Neural progenitor cell (in vitro differentiated cells): ENCODE results near the gene SDK1. TPM values are rescaled to one million over a fixed set of nuclear protein-coding genes. Genes with fewer than 3 reads are reported as not detected.
A peak's percentile ranks its signal among the peaks of the same experiment; 100 is the strongest.

ENCODE experiments used
- DNase-seq: peaks from one replicate; pipeline ENCODE4 v3.0.0-alpha.2; 2016; ENCODE audit warnings: low spot score
- H2AFZ ChIP-seq: fragments of 200-600 bp; sonication (generic); replicated peaks from 2 replicates; pipeline ENCODE4 v1.6.1; 2016; ENCODE audit warnings: antibody characterized with exemption
- H3F3A ChIP-seq: fragments of 200-600 bp; sonication (generic); 2 replicates; pipeline ENCODE4 v1.6.1; 2016; ENCODE audit warnings: antibody characterized with exemption, low read depth
- H3K27ac ChIP-seq: fragments of 200-600 bp; sonication (generic); 2 replicates; pipeline ENCODE4 v1.5.1; 2016; ENCODE audit warnings: mild to moderate bottlenecking
- H3K27me3 ChIP-seq: fragments of 200-600 bp; sonication (generic); 2 replicates; pipeline ENCODE4 v1.6.1; 2016; ENCODE audit warnings: mild to moderate bottlenecking, moderate library complexity
- H3K36me3 ChIP-seq: fragments of 200-600 bp; sonication (generic); 2 replicates; pipeline ENCODE4 v1.5.1; 2016
- H3K4me1 ChIP-seq: fragments of 200-600 bp; sonication (generic); 2 replicates; pipeline ENCODE4 v1.6.1; 2016; ENCODE audit warnings: mixed run types
- H3K4me2 ChIP-seq: fragments of 200-600 bp; sonication (generic); 2 replicates; pipeline ENCODE4 v1.6.1; 2016
- H3K4me3 ChIP-seq: fragments of 200-600 bp; sonication (generic); 2 replicates; pipeline ENCODE4 v1.5.1; 2016
- H3K79me2 ChIP-seq: fragments of 200-600 bp; sonication (generic); 2 replicates; pipeline ENCODE4 v1.6.1; 2016; ENCODE audit warnings: low read depth
- H3K9ac ChIP-seq: fragments of 200-600 bp; sonication (generic); 2 replicates; pipeline ENCODE4 v1.6.1; 2016
- H3K9me3 ChIP-seq: fragments of 200-600 bp; sonication (generic); 2 replicates; pipeline ENCODE4 v1.5.1; 2016; ENCODE audit warnings: low read depth
- H4K20me1 ChIP-seq: fragments of 200-600 bp; sonication (generic); 2 replicates; pipeline ENCODE4 v1.6.1; 2016; ENCODE audit warnings: low read depth
- H3K27ac Mint-ChIP-seq: 3 replicates; pipeline ENCODE4 v1.8.0; 2021; ENCODE audit warnings: mixed read lengths
- H3K27me3 Mint-ChIP-seq: 2 replicates; pipeline ENCODE4 v1.8.0; 2022; ENCODE audit warnings: low read depth, mild to moderate bottlenecking, inconsistent platforms, moderate library complexity, mixed read lengths; ENCODE audit not compliant: insufficient read depth
- H3K36me3 Mint-ChIP-seq: 3 replicates; pipeline ENCODE4 v1.8.0; 2021; ENCODE audit warnings: mixed read lengths
- H3K4me1 Mint-ChIP-seq: 3 replicates; pipeline ENCODE4 v1.8.0; 2021; ENCODE audit warnings: mixed read lengths
- H3K4me3 Mint-ChIP-seq: 3 replicates; pipeline ENCODE4 v1.8.0; 2021; ENCODE audit warnings: mild to moderate bottlenecking, moderate library complexity, mixed read lengths
- H3K9me3 Mint-ChIP-seq: 3 replicates; pipeline ENCODE4 v1.8.0; 2020; ENCODE audit warnings: mixed read lengths
- CTCF ChIP-seq: fragments of 200-600 bp; sonication (generic); IDR thresholded peaks from 2 replicates; pipeline ENCODE4 v1.5.1; 2017; ENCODE audit warnings: antibody characterized with exemption, mild to moderate bottlenecking
- EZH2 ChIP-seq: fragments of 200-600 bp; sonication (generic); IDR thresholded peaks from 2 replicates; pipeline ENCODE4 v1.6.1; 2017; ENCODE audit warnings: antibody characterized with exemption, mild to moderate bottlenecking, moderate library complexity
- EZH2phosphoT487 ChIP-seq: fragments of 200-600 bp; sonication (generic); IDR thresholded peaks from 2 replicates; pipeline ENCODE4 v1.6.1; 2017; ENCODE audit warnings: antibody characterized with exemption
- total RNA-seq: library from RNA; depleted of rRNA; stranded (reverse); fragments of >200 nt; gene quantifications from 2 replicates; pipeline ENCODE4 v1.2.3, GENCODE V29; 2015; ENCODE audit warnings: low replicate concordance

The SDK1 gene
- total RNA-seq, 1 donor from 2014 or later, result 4.9 TPM

- peaks cover 2% of the 10 kb centered on the region for H3K9me3 Mint-ChIP-seq
- Histone ChIP-seq H2AFZ (no peak overlapping the region), H3K27ac (no peak overlapping the region), H3K9me3 (no peaks in the 10 kb centered on the region), H3K79me2 (no peaks in the 10 kb centered on the region), H4K20me1 (no peaks in the 10 kb centered on the region), H3K36me3 (no peaks in the 10 kb centered on the region), H3K4me3 (no peak overlapping the region), H3F3A (no peaks in the 10 kb centered on the region), H3K27me3 (no peaks in the 10 kb centered on the region), H3K9ac (no peak overlapping the region), H3K4me2 (no peak overlapping the region), H3K4me1 (peaks cover 11% of the 10 kb centered on the region)
- peaks cover 5% of the 10 kb centered on the region for H3K27me3 Mint-ChIP-seq
- TF ChIP-seq CTCF, result no peak
- TF ChIP-seq EZH2, result no peak
- TF ChIP-seq EZH2phosphoT487, result no peak
- H3K4me1 Mint-ChIP-seq, result peaks cover 20% of the 10 kb centered on the region
- no peak overlapping the region for H3K4me3 Mint-ChIP-seq
- H3K36me3 Mint-ChIP-seq, result peaks cover 27% of the 10 kb centered on the region
- no peak for DNase-seq
- peak overlapping the region; percentile 76 for H3K27ac Mint-ChIP-seq
Observed at GRCh38 chr7:3984456-3984855, 683.4 kb downstream of the SDK1 start.

GRCh38 chr7:3986927-3987326 lies 685.9 kb downstream of the SDK1 start:
- no peak overlapping the region for H3K4me2 ChIP-seq
- no peak overlapping the region for H3K9ac ChIP-seq
- peaks cover 15% of the 10 kb centered on the region for H3K4me1 Mint-ChIP-seq
- H3K27me3 ChIP-seq, result no peaks in the 10 kb centered on the region
- no peaks in the 10 kb centered on the region for H3K79me2 ChIP-seq
- H3K27me3 Mint-ChIP-seq, result peaks cover 3% of the 10 kb centered on the region
- no peak for TF ChIP-seq EZH2
- TF ChIP-seq EZH2phosphoT487, result no peak
- TF ChIP-seq CTCF, result no peak
- H3K36me3 ChIP-seq, result no peaks in the 10 kb centered on the region
- H2AFZ ChIP-seq, result no peak overlapping the region
- no peak overlapping the region for H3K4me3 ChIP-seq
- H3K36me3 Mint-ChIP-seq, result peaks cover 20% of the 10 kb centered on the region
- H3K4me3 Mint-ChIP-seq, result no peak overlapping the region
- no peaks in the 10 kb centered on the region for H3K9me3 ChIP-seq
- peak overlapping the region; percentile 28 for H3K27ac Mint-ChIP-seq
- H4K20me1 ChIP-seq, result no peaks in the 10 kb centered on the region
- no peaks in the 10 kb centered on the region for H3K4me1 ChIP-seq
- no peak for DNase-seq
- peaks cover 2% of the 10 kb centered on the region for H3K9me3 Mint-ChIP-seq
- no peak overlapping the region for H3K27ac ChIP-seq
- no peaks in the 10 kb centered on the region for H3F3A ChIP-seq

- no peaks in the 10 kb centered on the region for H3K79me2 ChIP-seq
- H3K27ac ChIP-seq, result no peak overlapping the region
- no peak overlapping the region for H3K4me2 ChIP-seq
- no peaks in the 10 kb centered on the region for H4K20me1 ChIP-seq
- TF ChIP-seq CTCF (no peak), EZH2 (no peak), EZH2phosphoT487 (no peak)
- H2AFZ ChIP-seq, result no peak overlapping the region
- DNase-seq, result no peak
- H3K36me3 ChIP-seq, result no peaks in the 10 kb centered on the region
- peaks cover 15% of the 10 kb centered on the region for H3K4me1 Mint-ChIP-seq
- peaks cover 19% of the 10 kb centered on the region for H3K36me3 Mint-ChIP-seq
- peaks cover 3% of the 10 kb centered on the region for H3K27me3 Mint-ChIP-seq
- H3K4me3 Mint-ChIP-seq, result no peak overlapping the region
- no peaks in the 10 kb centered on the region for H3K9me3 ChIP-seq
- peaks cover 2% of the 10 kb centered on the region for H3K9me3 Mint-ChIP-seq
- H3K4me1 ChIP-seq, result no peaks in the 10 kb centered on the region
- H3K27me3 ChIP-seq, result no peaks in the 10 kb centered on the region
- H3K4me3 ChIP-seq, result no peak overlapping the region
- peak overlapping the region; percentile 28 for H3K27ac Mint-ChIP-seq
- H3F3A ChIP-seq, result no peaks in the 10 kb centered on the region
- no peak overlapping the region for H3K9ac ChIP-seq
Observed at GRCh38 chr7:3987426-3987927, 686.4 kb downstream of the SDK1 start.
